ENCODE results near the gene TNFSF13B.
"Not testable (repeated sequence)": the region's sequence is repeated elsewhere in the genome, so short reads cannot be mapped to it uniquely, and the experiment has no call there.

Gene TNFSF13B

GRCh38 chr13:108278466-108278865 is 8.9 kb downstream of the TNFSF13B start:
- DNase-seq, result no peak

GRCh38 chr13:108281901-108282300 is 12.4 kb downstream of the TNFSF13B start:
- no peak for DNase-seq

GRCh38 chr13:108283110-108283509 is 13.6 kb downstream of the TNFSF13B start:
- DNase-seq, result no peak

- DNase-seq, result no peak
Measured at GRCh38 chr13:108288741-108289140, 19.2 kb downstream of the TNFSF13B start.

GRCh38 chr13:108289819-108290218 is 20.3 kb downstream of the TNFSF13B start:
- peak in 1 of 58 donors; percentile 15 for DNase-seq

GRCh38 chr13:108297114-108297513 is 27.6 kb downstream of the TNFSF13B start:
- no peak for DNase-seq

GRCh38 chr13:108302279-108302678 is 32.8 kb downstream of the TNFSF13B start:
- DNase-seq, result no peak

GRCh38 chr13:108304170-108305016 is 34.9 kb downstream of the TNFSF13B start:
- no peak for DNase-seq

GRCh38 chr13:108305655-108306054 is 36.1 kb downstream of the TNFSF13B start:
- DNase-seq, result no peak

GRCh38 chr13:108306860-108307259 is 37.3 kb downstream of the TNFSF13B start:
- peak in 1 of 58 donors; percentile 7 for DNase-seq

- not testable (repeated sequence) for DNase-seq
Measured at GRCh38 chr13:108311596-108311995, 42.1 kb downstream of the TNFSF13B start.

- no peak for DNase-seq
Measured at GRCh38 chr13:108313382-108313781, 43.9 kb downstream of the TNFSF13B start.

GRCh38 chr13:108315273-108315672 is 45.8 kb downstream of the TNFSF13B start:
- no peak for DNase-seq

GRCh38 chr13:108315991-108316390 is 46.5 kb downstream of the TNFSF13B start:
- no peak for DNase-seq

- no peak for DNase-seq
Measured at GRCh38 chr13:108316413-108316812, 46.9 kb downstream of the TNFSF13B start.

GRCh38 chr13:108322206-108322824 is 52.8 kb downstream of the TNFSF13B start:
- DNase-seq, result peak in 1 of 58 donors; percentile 14

- DNase-seq, result no peak
Measured at GRCh38 chr13:108323031-108323430, 53.5 kb downstream of the TNFSF13B start.

- DNase-seq, result no peak
Measured at GRCh38 chr13:108325863-108326262, 56.3 kb downstream of the TNFSF13B start.

GRCh38 chr13:108326309-108326708 is 56.8 kb downstream of the TNFSF13B start:
- no peak for DNase-seq

GRCh38 chr13:108328848-108329247 is 59.3 kb downstream of the TNFSF13B start:
- no peak for DNase-seq

- no peak for DNase-seq
Measured at GRCh38 chr13:108332791-108333190, 63.3 kb downstream of the TNFSF13B start.

GRCh38 chr13:108342369-108343289 is 73.1 kb downstream of the TNFSF13B start:
- DNase-seq, result peak in 1 of 58 donors; percentile 10

Measured in anterior cingulate cortex (tissue), 58 donors.